ENCODE measurements around the gene PCDHB11. TPM values are rescaled to one million over a fixed set of nuclear protein-coding genes. Genes with fewer than 3 reads are reported as not detected.
"Not testable (repeated sequence)": the region's sequence is repeated elsewhere in the genome, so short reads cannot be mapped to it uniquely, and the experiment has no call there.

Gene PCDHB11
- total RNA-seq, 4 donors from 2014 or later, result 0.05 to 1.1 (median 0.53) TPM

DNA sequence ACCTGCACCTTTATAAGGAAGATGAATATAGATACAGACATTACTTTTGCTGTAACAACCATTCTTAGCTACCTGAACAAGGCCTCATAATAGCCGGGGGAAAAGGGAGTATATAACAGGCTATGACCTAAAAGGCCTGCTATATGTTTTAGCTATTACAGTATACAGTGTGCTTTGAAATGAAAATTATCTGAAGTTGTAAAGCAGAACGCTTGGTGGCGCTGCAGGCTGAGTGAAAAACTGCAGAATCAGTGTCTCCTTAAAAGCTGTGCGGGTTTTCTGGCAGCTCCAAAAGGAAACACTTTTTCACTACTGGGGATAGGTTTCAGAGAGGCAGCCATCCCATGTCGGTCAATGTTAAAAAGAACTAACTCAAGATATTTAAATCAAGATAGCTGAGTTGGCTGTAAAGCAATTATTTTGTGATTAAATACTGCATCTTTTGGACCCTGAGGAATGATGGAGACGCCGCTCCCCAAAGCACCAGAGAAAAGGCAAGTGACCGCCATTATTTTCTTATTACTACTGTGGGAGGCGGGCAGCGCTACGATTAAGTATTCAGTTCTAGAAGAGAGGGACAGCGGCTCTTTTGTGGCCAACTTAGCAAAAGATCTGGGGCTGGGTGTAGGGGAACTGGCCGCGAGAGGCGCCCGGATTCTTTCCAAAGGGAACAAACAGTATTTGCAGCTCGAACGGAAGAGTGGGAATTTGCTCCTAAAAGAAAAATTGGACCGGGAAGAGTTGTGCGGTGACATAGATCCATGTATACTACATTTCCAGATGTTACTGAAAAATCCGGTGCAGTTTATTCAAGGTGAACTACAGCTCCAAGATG lies 43.7 kb upstream of the PCDHB11 start:
- ATAC-seq (no peak), DNase-seq (no peak)
- H3K9me3 ChIP-seq, result peaks cover 0 to 12% (median 2%) of the 10 kb centered on the region in 3 donors
- no peaks in the 10 kb centered on the region for H3K36me3 ChIP-seq
- H3K27me3 ChIP-seq, result peaks cover 0 to 10% (median 0%) of the 10 kb centered on the region in 3 donors
- H3K4me1 ChIP-seq, result no peaks in the 10 kb centered on the region
- no peak overlapping the region for H3K27ac ChIP-seq
- in situ Hi-C loops (cut with MboI; ENCODE audit: low sequenced_read_pairs in 4 of 4) (no loop called here), intact Hi-C loops (cut with DNase I; ENCODE audit: low total_unique reads) (no loop called here)
- TF ChIP-seq, protein P1, sequence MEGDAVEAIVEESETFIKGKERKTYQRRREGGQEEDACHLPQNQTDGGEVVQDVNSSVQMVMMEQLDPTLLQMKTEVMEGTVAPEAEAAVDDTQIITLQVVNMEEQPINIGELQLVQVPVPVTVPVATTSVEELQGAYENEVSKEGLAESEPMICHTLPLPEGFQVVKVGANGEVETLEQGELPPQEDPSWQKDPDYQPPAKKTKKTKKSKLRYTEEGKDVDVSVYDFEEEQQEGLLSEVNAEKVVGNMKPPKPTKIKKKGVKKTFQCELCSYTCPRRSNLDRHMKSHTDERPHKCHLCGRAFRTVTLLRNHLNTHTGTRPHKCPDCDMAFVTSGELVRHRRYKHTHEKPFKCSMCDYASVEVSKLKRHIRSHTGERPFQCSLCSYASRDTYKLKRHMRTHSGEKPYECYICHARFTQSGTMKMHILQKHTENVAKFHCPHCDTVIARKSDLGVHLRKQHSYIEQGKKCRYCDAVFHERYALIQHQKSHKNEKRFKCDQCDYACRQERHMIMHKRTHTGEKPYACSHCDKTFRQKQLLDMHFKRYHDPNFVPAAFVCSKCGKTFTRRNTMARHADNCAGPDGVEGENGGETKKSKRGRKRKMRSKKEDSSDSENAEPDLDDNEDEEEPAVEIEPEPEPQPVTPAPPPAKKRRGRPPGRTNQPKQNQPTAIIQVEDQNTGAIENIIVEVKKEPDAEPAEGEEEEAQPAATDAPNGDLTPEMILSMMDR (IDR thresholded peaks at IDR 0.05 in 4 of 5, conservative IDR thresholded peaks at IDR 0.05 in 1 of 5), result no peak
- no peak for TF ChIP-seq POLR2A (IDR thresholded peaks at IDR 0.05)
- no peak overlapping the region for H3K4me3 ChIP-seq

DNA sequence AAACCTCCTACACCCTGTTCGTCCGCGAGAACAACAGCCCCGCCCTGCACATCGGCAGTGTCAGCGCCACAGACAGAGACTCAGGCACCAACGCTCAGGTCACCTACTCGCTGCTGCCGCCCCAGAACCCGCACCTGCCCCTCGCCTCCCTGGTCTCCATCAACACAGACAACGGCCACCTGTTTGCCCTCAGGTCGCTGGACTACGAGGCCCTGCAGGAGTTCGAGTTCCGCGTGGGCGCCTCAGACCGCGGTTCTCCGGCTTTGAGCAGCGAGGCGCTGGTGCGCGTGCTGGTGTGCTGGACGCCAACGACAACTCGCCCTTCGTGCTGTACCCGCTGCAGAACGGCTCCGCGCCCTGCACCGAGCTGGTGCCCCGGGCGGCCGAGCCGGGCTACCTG lies 42.1 kb upstream of the PCDHB11 start:
- H3K4me3 ChIP-seq; H3K4me1 ChIP-seq; in situ Hi-C loops (cut with MboI; ENCODE audit: low sequenced_read_pairs in 4 of 4); H3K36me3 ChIP-seq; H3K9me3 ChIP-seq; DNase-seq; H3K27ac ChIP-seq; ATAC-seq; intact Hi-C loops (cut with DNase I; ENCODE audit: low total_unique reads): not testable (repeated sequence)
- peaks cover 0 to 10% (median 0%) of the 10 kb centered on the region in 3 donors for H3K27me3 ChIP-seq

DNA sequence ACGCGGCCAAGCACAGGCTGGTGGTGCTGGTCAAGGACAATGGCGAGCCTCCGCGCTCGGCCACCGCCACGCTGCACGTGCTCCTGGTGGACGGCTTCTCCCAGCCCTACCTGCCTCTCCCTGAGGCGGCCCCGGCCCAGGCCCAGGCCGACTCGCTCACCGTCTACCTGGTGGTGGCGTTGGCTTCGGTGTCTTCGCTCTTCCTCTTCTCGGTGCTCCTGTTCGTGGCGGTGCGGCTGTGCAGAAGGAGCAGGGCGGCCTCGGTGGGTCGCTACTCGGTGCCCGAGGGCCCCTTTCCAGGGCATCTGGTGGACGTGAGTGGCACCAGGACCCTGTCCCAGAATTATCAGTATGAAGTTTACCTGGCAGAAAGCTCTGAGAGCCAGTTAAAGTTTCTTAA lies 41.5 kb upstream of the PCDHB11 start:
- H3K27me3 ChIP-seq, result peaks cover 0 to 10% (median 0%) of the 10 kb centered on the region in 3 donors
- ATAC-seq; H3K36me3 ChIP-seq; DNase-seq; H3K4me1 ChIP-seq; intact Hi-C loops (cut with DNase I; ENCODE audit: low total_unique reads); H3K4me3 ChIP-seq; in situ Hi-C loops (cut with MboI; ENCODE audit: low sequenced_read_pairs in 4 of 4); H3K9me3 ChIP-seq; H3K27ac ChIP-seq: not testable (repeated sequence)

DNA sequence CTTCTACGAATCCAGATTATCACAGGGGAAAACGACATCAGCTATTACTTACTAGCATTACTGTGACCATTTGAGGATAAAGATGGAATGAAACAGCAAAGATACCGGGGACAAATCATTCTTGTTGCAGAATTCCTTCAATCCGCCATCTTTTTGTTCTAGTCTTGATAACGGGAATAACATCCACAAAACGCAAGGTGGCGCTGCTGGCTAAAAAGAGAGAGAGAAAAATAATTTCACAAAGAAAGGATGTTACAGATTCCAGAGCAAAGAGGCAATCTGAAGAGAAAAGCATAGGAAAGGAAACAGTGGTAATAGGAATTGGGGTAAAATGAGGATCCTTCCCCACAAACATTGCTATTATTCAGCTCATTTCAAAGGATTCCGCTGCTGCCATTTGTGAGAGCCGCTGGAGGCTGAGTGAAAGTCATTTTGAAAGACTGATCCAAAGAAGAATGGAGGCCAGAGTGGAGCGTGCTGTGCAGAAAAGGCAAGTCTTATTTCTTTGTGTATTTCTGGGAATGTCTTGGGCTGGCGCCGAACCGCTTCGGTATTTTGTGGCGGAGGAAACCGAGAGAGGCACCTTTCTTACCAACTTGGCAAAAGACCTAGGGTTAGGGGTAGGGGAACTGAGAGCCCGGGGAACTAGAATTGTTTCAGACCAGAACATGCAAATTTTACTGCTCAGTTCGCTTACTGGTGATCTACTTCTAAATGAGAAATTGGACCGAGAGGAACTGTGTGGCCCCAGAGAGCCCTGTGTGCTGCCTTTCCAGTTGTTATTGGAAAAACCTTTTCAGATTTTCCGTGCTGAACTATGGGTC lies 26.8 kb upstream of the PCDHB11 start, which contains the start of gene PCDHB7:
Gene PCDHB7 (plus strand): TSS at position 264 of the 824 bp plus-strand sequence. CDS start 192 bp downstream, at position 456.
- Histone ChIP-seq H3K27ac (no peak within 1 kb of the TSS), H3K36me3 (no peaks in the 10 kb centered on the region), H3K4me1 (no peaks in the 10 kb centered on the region), H3K27me3 (peaks cover 5 to 31% (median 21%) of the 10 kb centered on the region in 3 donors), H3K9me3 (peaks cover 0 to 14% (median 7%) of the 10 kb centered on the region in 3 donors), H3K4me3 (peak within 1 kb of the TSS in 1 of 4 donors; percentile 5)
- in situ Hi-C loops (cut with MboI; ENCODE audit: low sequenced_read_pairs in 4 of 4) (no loop called here), intact Hi-C loops (cut with DNase I; ENCODE audit: low total_unique reads) (no loop called here)
- DNase-seq (no peak), ATAC-seq (no peak)
- TF ChIP-seq POLR2A (IDR thresholded peaks at IDR 0.05), result no peak
- TF ChIP-seq, protein P1 (IDR thresholded peaks at IDR 0.05 in 4 of 5, conservative IDR thresholded peaks at IDR 0.05 in 1 of 5), result peak in 1 of 5 experiments; percentile 33

DNA sequence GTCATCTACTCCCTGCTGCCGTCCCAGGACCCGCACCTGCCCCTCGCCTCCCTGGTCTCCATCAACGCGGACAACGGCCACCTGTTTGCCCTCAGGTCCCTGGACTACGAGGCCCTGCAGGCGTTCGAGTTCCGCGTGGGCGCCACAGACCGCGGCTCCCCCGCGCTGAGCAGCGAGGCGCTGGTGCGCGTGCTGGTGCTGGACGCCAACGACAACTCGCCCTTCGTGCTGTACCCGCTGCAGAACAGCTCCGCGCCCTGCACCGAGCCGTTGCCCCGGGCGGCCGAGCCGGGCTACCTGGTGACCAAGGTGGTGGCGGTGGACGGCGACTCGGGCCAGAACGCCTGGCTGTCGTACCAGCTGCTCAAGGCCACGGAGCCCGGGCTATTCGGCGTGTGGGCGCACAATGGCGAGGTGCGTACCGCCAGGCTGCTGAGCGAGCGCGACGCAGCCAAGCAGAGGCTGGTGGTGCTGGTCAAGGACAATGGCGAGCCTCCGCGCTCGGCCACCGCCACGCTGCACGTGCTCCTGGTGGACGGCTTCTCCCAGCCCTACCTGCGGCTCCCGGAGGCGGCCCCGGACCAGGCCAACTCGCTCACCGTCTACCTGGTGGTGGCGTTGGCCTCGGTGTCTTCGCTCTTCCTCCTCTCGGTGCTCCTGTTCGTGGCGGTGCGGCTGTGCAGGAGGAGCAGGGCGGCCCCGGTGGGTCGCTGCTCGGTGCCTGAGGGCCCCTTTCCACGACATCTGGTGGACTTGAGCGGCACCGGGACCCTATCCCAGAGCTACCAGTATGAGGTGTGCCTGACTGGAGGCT lies 24.9 kb upstream of the PCDHB11 start:
- DNase-seq, ATAC-seq: not testable (repeated sequence)
- H3K9me3 ChIP-seq, result peaks cover 0 to 22% (median 13%) of the 10 kb centered on the region in 3 donors

More for the DNA sequence above, 24.9 kb upstream of the PCDHB11 start:
- in situ Hi-C loops (cut with MboI; ENCODE audit: low sequenced_read_pairs in 4 of 4); H3K36me3 ChIP-seq; H3K4me1 ChIP-seq; H3K4me3 ChIP-seq; H3K27ac ChIP-seq; intact Hi-C loops (cut with DNase I; ENCODE audit: low total_unique reads): not testable (repeated sequence)
- peaks cover 5 to 46% (median 22%) of the 10 kb centered on the region in 3 donors for H3K27me3 ChIP-seq

Measured in gastrocnemius medialis (tissue), 4 donors.